GM12875 (cell line): Measurements from ENCODE around the gene MLF2.

Source experiments
- H3K4me3 ChIP-seq: one replicate; pipeline ENCODE4 v1.5.1; 2011; ENCODE audit warnings: low read depth, low read length, control low read depth
- TF ChIP-seq, protein P1 (sequence below): IDR thresholded peaks from 2 replicates; pipeline ENCODE4 v1.5.1; 2011; ENCODE audit warnings: low read depth, mild to moderate bottlenecking, control low read depth, inconsistent platforms, low read length, moderate library complexity, borderline replicate concordance; ENCODE audit not compliant: insufficient read depth

MLF2 gene

GRCh38 chr12:6753772-6754356 lies 923 bp upstream of the MLF2 start:
- no peak overlapping the region for H3K4me3 ChIP-seq
- TF ChIP-seq, protein P1, sequence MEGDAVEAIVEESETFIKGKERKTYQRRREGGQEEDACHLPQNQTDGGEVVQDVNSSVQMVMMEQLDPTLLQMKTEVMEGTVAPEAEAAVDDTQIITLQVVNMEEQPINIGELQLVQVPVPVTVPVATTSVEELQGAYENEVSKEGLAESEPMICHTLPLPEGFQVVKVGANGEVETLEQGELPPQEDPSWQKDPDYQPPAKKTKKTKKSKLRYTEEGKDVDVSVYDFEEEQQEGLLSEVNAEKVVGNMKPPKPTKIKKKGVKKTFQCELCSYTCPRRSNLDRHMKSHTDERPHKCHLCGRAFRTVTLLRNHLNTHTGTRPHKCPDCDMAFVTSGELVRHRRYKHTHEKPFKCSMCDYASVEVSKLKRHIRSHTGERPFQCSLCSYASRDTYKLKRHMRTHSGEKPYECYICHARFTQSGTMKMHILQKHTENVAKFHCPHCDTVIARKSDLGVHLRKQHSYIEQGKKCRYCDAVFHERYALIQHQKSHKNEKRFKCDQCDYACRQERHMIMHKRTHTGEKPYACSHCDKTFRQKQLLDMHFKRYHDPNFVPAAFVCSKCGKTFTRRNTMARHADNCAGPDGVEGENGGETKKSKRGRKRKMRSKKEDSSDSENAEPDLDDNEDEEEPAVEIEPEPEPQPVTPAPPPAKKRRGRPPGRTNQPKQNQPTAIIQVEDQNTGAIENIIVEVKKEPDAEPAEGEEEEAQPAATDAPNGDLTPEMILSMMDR = no peak; the same call in 1 of the 2 replicates

DNA sequence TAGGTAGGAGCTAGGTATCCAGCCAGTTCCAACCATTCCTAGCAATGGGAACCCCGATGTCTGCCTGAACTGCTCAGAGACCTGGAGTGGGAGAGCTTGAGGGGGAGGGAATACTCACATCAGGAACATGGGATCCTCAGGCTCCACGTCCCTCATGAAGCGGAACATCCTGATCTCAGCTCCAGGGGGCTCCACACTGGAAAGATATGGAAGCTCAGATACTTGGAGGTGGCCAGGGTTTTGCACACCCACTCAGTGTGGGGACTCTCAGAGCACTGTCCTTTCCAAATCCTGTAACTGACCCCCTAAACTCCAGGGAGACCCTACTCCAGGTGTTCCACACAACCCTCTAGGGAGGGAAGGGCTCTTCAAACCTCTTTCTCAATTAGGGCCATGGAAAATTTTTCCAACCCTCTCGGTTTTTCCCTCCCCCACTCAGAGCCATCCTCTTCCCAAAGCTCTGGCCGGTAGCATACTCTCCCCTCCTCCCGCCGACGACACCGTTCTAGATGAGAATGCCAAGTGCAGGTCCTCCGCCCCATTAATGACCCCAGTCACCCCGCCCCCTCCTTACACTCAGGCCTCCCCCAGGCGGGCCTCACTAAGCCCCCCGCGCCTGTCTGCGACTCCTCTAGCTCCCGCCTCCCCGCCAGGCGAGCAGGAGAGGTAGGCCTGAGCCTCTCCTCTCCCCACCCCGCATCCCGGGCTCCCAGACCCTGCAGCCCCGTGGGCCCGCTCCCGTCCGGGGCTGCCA lies 597 bp downstream of the MLF2 start:
- TF ChIP-seq, protein P1 = no peak
- peak overlapping the region; percentile 87 for H3K4me3 ChIP-seq

- H3K4me3 ChIP-seq = peak overlapping the region; percentile 87
These were observed 1.2 kb downstream of the MLF2 start for GRCh38 chr12:6751767-6752166.

GRCh38 chr12:6750506-6750905 lies 2.4 kb downstream of the MLF2 start:
- H3K4me3 ChIP-seq = no peak overlapping the region
- TF ChIP-seq, protein P1 = no peak

More at GRCh38 chr12:6751767-6752166, 1.2 kb downstream of the MLF2 start:
- TF ChIP-seq, protein P1 = no peak

DNA sequence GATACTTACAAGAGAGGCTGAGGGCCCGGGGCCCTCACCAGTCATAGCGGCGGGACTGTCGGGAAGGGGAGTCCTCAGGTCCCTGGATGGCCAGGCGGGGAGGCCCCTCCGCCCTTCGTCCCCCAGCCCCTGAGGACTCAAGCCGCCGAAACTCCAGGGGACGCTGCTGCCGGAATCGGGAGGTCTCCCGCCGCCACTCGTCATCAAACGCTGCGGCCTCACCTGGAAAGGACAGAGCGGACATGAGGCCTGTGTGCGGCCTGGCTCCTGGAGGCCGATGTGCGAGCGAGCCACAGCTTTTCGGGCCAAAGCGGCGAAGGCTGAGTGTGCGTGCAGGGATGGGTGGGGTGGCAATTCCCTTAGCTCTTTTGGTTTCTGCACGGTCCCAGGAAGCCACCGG lies 4.2 kb downstream of the MLF2 start:
- TF ChIP-seq, protein P1 = no peak

DNA sequence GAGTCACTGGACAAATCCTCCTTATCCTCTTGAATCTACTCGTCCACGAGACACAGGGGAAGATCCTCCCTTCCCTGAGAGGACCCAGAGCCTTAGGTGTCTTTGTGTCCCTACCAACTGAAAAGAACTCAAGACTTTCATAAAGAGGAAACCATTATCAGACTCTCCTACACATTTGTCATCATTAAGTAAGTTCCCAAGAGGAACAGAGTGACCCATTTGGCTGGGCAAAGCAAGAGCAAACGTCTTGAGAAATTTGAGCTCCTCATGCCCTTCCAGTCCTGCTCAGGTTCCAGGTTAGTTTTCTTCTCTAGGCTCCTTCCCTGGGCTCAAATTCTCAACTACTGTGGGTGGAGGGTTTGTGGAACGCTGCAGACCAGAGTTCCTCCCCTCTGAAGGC lies 5.7 kb downstream of the MLF2 start:
- no peak overlapping the region for H3K4me3 ChIP-seq
- TF ChIP-seq, protein P1 = no peak

More for the DNA sequence above, 4.2 kb downstream of the MLF2 start:
- no peak overlapping the region for H3K4me3 ChIP-seq
